Left hindlimb (tissue), 1 donor: ENCODE data around the gene HP1BP3.

ENCODE experiments used
- DNase-seq: peaks from one replicate; pipeline ENCODE4 v3.0.0-alpha.2; 2018

Gene HP1BP3

GRCh38 chr1:20711285-20712214 lies 75.6 kb downstream of the HP1BP3 start:
- DNase-seq, result no peak

GRCh38 chr1:20710469-20711284 lies 76.4 kb downstream of the HP1BP3 start:
- no peak for DNase-seq

- DNase-seq, result no peak
Measured at GRCh38 chr1:20709868-20710267, 77.2 kb downstream of the HP1BP3 start.

GRCh38 chr1:20708891-20709290 lies 78.2 kb downstream of the HP1BP3 start:
- no peak for DNase-seq

- no peak for DNase-seq
Measured at GRCh38 chr1:20708057-20708456, 79.0 kb downstream of the HP1BP3 start.

- no peak for DNase-seq
Measured at GRCh38 chr1:20706841-20707240, 80.3 kb downstream of the HP1BP3 start.

GRCh38 chr1:20705203-20705755 lies 81.8 kb downstream of the HP1BP3 start:
- no peak for DNase-seq

- no peak for DNase-seq
Measured at GRCh38 chr1:20704390-20705202, 82.5 kb downstream of the HP1BP3 start.

GRCh38 chr1:20703124-20703756 lies 83.9 kb downstream of the HP1BP3 start:
- DNase-seq, result no peak

GRCh38 chr1:20702416-20702815 lies 84.7 kb downstream of the HP1BP3 start:
- DNase-seq, result no peak

GRCh38 chr1:20701847-20702246 lies 85.3 kb downstream of the HP1BP3 start:
- DNase-seq, result no peak

- no peak for DNase-seq
Measured at GRCh38 chr1:20701446-20701845, 85.7 kb downstream of the HP1BP3 start.

- DNase-seq, result no peak
Measured at GRCh38 chr1:20700636-20701215, 86.4 kb downstream of the HP1BP3 start.

GRCh38 chr1:20699558-20699957 lies 87.5 kb downstream of the HP1BP3 start:
- no peak for DNase-seq

- DNase-seq, result no peak
Measured at GRCh38 chr1:20698195-20698910, 88.8 kb downstream of the HP1BP3 start.

GRCh38 chr1:20697563-20697962 lies 89.5 kb downstream of the HP1BP3 start:
- no peak for DNase-seq

- peak; percentile 91 for DNase-seq
Measured at GRCh38 chr1:20696397-20697333, 90.4 kb downstream of the HP1BP3 start.

- no peak for DNase-seq
Measured at GRCh38 chr1:20695515-20695914, 91.6 kb downstream of the HP1BP3 start.

GRCh38 chr1:20693623-20694022 lies 93.5 kb downstream of the HP1BP3 start:
- no peak for DNase-seq
